NOMO-1 treated with dmso at 0.1 percent for 144 hours (cell line): ENCODE results near the gene RAPGEF4.
"Not testable (repeated sequence)": the region's sequence is repeated elsewhere in the genome, so short reads cannot be mapped to it uniquely, and the experiment has no call there.

Experiments
- DNase-seq: peaks from one replicate; lab custom pipeline; 2025; ENCODE audit not compliant: unreplicated experiment; lab: John Stamatoyannopoulos, UW

RAPGEF4 gene

GRCh38 chr2:172725746-172726145 is 9.9 kb upstream of the RAPGEF4 start:
- DNase-seq = no peak

- DNase-seq = no peak
Measured at GRCh38 chr2:172726172-172726735, 9.4 kb upstream of the RAPGEF4 start.

GRCh38 chr2:172730411-172730810 is 5.2 kb upstream of the RAPGEF4 start:
- DNase-seq = no peak

GRCh38 chr2:172734711-172735581 is 699 bp upstream of the RAPGEF4 start:
- DNase-seq = no peak

- DNase-seq = no peak
Measured at GRCh38 chr2:172736424-172737174, 954 bp downstream of the RAPGEF4 start.

GRCh38 chr2:172739661-172740266 is 4.1 kb downstream of the RAPGEF4 start:
- no peak for DNase-seq

- DNase-seq = no peak
Measured at GRCh38 chr2:172740856-172741255, 5.2 kb downstream of the RAPGEF4 start.

GRCh38 chr2:172742931-172743540 is 7.4 kb downstream of the RAPGEF4 start:
- no peak for DNase-seq

GRCh38 chr2:172743898-172744297 is 8.3 kb downstream of the RAPGEF4 start:
- DNase-seq = no peak

GRCh38 chr2:172745636-172746035 is 10.0 kb downstream of the RAPGEF4 start:
- no peak for DNase-seq

- DNase-seq = not testable (repeated sequence)
Measured at GRCh38 chr2:172748543-172748942, 12.9 kb downstream of the RAPGEF4 start.

GRCh38 chr2:172749388-172749787 is 13.7 kb downstream of the RAPGEF4 start:
- DNase-seq = no peak

GRCh38 chr2:172751564-172751963 is 15.9 kb downstream of the RAPGEF4 start:
- no peak for DNase-seq

- no peak for DNase-seq
Measured at GRCh38 chr2:172753610-172754009, 18.0 kb downstream of the RAPGEF4 start.

- no peak for DNase-seq
Measured at GRCh38 chr2:172759441-172759840, 23.8 kb downstream of the RAPGEF4 start.

- DNase-seq = no peak
Measured at GRCh38 chr2:172761306-172761705, 25.7 kb downstream of the RAPGEF4 start.

GRCh38 chr2:172762574-172762973 is 26.9 kb downstream of the RAPGEF4 start:
- no peak for DNase-seq

GRCh38 chr2:172763079-172763478 is 27.4 kb downstream of the RAPGEF4 start:
- DNase-seq = no peak

GRCh38 chr2:172765662-172766061 is 30.0 kb downstream of the RAPGEF4 start:
- DNase-seq = no peak

GRCh38 chr2:172768401-172768800 is 32.8 kb downstream of the RAPGEF4 start:
- DNase-seq = no peak

- no peak for DNase-seq
Measured at GRCh38 chr2:172769879-172770278, 34.2 kb downstream of the RAPGEF4 start.
